ENCODE measurements around the gene ZNF286A.
"Not testable (repeated sequence)": the region's sequence is repeated elsewhere in the genome, so short reads cannot be mapped to it uniquely, and the experiment has no call there.

Gene ZNF286A

GRCh38 chr17:15699937-15700336 lies 385 bp downstream of the ZNF286A start:
- not testable (repeated sequence) for DNase-seq (ENCODE audit: low spot score)

DNA sequence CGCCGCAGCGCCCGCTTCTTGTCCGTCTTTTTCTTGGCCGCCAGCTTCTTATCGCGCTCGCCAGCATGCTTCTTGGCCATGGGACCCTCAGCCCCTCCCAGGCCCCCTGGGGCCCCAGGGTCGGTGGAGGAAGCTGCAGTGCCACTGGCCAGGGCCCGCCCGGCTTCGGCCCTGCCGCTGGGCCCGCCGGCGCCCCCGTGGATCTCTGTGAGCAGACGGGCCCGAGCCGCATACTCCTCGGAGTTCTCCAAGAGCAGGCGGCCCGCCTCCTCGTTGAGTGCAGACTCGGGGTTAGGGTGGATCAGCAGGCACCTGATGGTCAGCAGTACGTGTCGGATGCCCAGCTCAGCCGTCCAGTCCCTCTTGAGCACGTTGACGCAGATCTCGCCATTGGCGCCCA lies 4.7 kb downstream of the ZNF286A start:
- not testable (repeated sequence) for DNase-seq (ENCODE audit: low spot score)

GRCh38 chr17:15704813-15705212 lies 5.3 kb downstream of the ZNF286A start:
- DNase-seq (ENCODE audit: low spot score): not testable (repeated sequence)

- not testable (repeated sequence) for DNase-seq (ENCODE audit: low spot score)
These were observed 9.3 kb downstream of the ZNF286A start for GRCh38 chr17:15708879-15709278.

GRCh38 chr17:15716601-15717563 lies 17.3 kb downstream of the ZNF286A start:
- not testable (repeated sequence) for DNase-seq (ENCODE audit: low spot score)

DNA sequence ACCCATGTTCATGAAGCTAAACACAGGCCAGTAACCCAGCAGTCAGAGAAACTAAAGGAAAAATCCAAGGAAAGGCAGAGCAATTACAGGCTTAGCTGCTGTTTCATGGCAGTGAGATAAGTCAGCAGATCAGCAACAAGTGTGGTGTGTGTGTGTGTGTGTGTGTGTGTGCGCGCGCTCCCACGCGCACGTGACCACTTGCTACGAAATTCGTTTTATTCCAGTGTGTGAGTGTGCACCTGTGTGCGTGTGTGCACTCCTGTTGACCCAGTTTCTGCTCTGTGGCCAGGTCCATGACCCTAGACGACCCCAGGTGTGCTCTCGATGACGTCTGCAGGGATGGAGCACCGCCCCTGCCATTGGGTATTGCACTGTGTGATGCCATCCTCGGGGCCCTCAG lies 31.0 kb downstream of the ZNF286A start:
- not testable (repeated sequence) for DNase-seq (ENCODE audit: low spot score)

DNA sequence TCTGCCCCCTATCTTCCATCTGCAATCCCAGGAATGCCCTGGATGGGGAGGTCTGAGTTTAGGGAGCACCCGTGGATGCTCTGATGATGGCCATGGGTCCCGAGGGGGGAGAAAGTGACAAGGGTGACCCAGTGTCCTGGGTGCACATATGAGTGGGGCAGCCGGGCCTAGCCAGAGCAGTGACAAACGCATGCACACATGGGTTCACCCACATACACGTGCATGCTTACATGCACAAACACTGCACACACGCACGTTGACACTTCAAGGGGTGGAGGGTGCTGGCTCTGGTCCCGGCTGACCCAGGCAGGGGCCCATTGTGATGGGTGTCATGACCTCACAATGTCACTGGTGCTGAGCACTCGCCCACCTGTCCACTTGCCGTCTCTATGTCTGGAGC lies 32.3 kb downstream of the ZNF286A start, which contains the start of gene TBC1D26:
TBC1D26 (plus strand) TSS at position 384 of the 400 bp plus-strand sequence. CDS start 3,066 bp downstream, outside the sequence.
- DNase-seq (ENCODE audit: low spot score): not testable (repeated sequence)

- not testable (repeated sequence) for DNase-seq (ENCODE audit: low spot score)
These were observed 33.7 kb downstream of the ZNF286A start for GRCh38 chr17:15733174-15733789.

GRCh38 chr17:15736578-15736977 lies 37.0 kb downstream of the ZNF286A start:
- DNase-seq (ENCODE audit: low spot score): not testable (repeated sequence)

- no peak for DNase-seq (ENCODE audit: low spot score)
These were observed 38.5 kb downstream of the ZNF286A start for GRCh38 chr17:15738066-15738465.

- not testable (repeated sequence) for DNase-seq (ENCODE audit: low spot score)
These were observed 39.7 kb downstream of the ZNF286A start for GRCh38 chr17:15739259-15739658.

DNA sequence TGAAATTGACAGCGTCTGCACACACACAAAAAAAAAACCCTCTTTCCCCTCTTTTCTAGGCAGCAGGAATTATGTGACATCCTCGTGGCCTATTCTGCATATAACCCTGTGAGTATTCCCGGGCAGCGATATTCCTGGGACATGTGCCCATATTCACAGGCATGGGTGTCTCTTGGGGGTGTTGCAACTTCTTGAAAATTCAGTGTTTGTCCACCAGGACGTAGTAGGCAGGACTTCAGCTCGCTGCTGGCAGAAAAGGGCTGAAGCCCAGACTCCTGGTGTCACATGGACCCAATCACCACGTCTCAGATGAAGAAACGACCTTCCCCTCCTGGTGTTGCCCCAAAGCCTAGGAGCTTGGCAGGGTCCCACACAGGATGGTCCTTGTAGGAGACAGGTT lies 40.5 kb downstream of the ZNF286A start:
- DNase-seq (ENCODE audit: low spot score): not testable (repeated sequence)

- DNase-seq (ENCODE audit: low spot score): no peak
These were observed 41.1 kb downstream of the ZNF286A start for GRCh38 chr17:15740570-15741120.

GRCh38 chr17:15741624-15742023 lies 42.1 kb downstream of the ZNF286A start:
- no peak for DNase-seq (ENCODE audit: low spot score)

DNA sequence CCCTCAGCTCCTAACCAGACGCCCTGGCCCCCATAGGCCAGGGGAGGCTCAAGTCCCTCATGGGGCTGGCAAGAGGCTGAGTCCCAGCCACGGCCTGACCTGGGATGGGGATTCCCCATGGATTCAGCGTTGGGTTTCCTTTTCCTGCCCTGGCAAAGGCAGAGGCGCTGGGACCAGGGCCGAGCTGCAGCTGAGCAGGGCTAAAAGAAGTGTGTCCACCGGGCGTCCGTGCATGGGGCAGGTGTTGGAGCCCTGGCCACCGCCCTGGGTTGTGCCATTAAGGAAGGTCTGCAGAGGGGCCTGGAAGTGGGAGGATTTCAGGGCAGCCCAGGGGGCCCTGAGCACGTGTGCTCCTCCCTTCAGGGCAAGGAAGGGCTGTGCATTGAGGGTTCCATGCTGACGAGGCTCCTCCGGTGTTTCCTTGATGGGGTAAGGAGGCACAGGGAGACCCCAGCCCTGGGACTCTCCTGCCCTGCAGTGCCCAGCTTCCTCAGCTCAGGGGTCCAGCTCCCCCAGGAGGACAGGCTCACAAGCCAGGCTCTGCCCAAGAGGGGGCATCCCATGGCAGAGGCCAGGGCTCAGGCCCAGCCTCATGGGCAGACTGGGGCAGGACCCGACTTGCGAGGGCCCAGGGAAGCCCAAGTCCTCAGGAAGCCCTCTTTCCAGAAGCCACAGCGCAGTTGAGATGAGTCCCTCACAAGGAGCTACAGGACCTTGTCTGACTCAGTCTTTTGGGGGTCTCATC lies 42.7 kb downstream of the ZNF286A start:
- no peak for DNase-seq (ENCODE audit: low spot score)

GRCh38 chr17:15742921-15743320 lies 43.4 kb downstream of the ZNF286A start:
- no peak for DNase-seq (ENCODE audit: low spot score)

DNA sequence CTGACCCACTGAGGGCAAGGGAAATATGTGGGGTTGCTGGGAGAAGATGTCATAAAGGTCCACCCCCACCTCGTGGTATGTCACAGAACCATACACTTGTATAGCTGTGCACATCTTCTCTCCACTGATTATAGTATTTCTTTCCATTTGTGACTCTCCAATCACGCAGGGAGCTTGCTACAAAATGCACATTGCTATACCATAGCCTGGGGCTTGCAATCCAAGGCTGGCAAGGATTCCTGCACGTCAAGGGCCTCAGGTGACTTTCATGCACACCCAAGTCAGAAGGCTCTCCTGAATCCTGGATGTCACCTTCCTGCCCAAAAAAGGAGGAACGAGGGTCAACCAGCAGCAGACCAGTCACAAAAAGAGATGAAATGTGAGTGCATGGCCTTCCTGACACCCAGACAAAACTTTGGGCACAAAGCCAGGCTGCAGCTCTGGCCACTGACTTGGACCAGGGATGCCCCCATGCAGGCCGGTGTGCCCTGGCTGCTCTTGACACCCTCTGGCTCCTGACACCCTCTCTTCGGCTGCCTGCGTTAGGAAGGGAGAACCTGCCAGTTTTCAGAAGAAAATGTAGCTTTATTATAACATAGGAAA lies 44.6 kb downstream of the ZNF286A start:
- DNase-seq (ENCODE audit: low spot score): no peak

- no peak for DNase-seq (ENCODE audit: low spot score)
These were observed 45.3 kb downstream of the ZNF286A start for GRCh38 chr17:15744885-15745284.

GRCh38 chr17:15749403-15749802 lies 49.9 kb downstream of the ZNF286A start:
- DNase-seq (ENCODE audit: low spot score): not testable (repeated sequence)

GRCh38 chr17:15768865-15769533 lies 69.4 kb downstream of the ZNF286A start:
- not testable (repeated sequence) for DNase-seq (ENCODE audit: low spot score)
